SH-SY5Y (cell line): ENCODE measurements around the gene KRT71.

Source experiments
- GATA2 ChIP-seq: IDR thresholded peaks from 2 replicates; pipeline ENCODE4 v1.6.1; 2011; ENCODE audit warnings: mild to moderate bottlenecking, low read depth, low read length
- GATA3 ChIP-seq: IDR thresholded peaks from 2 replicates; pipeline ENCODE4 v1.6.1; 2011; ENCODE audit warnings: low read depth, mild to moderate bottlenecking, low read length, moderate library complexity

Gene KRT71

DNA sequence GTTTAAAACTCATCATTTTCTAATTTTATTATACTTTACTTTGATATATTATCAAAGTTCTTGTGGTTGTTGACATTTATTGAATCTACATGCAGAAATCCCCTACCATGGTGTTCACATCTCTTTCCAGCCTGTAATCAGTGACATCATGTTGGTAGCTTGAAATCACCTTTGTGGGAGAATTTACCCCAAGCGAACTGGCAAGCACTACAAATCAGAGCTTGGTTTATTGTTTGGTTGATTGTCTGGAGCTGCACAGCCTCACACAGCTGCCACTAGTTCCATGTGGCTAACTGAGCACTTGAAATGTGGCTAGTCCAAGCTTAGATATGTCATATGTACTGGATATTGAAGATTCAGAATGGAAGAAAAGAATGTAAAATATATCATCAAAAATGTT lies 17.4 kb downstream of the KRT71 start:
- TF ChIP-seq GATA2 (no peak), GATA3 (no peak)

DNA sequence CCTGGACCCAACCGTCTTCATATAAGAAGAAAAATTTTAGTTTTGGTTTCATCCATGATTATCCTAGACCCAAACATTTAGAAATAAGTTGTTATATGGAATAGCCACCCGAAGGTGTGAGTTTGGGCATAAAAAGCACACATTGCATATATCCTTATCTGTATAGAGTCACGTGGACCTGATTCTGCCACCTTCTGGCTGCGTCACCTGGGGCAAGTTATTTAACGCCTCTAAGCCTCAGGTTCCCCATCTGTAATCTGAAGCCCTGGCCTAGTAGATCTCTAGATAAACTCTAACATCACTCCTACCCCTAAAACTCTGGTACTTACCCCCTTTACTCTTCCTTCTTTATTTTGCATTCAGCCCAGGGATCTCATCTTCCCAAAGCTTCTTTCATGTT lies 18.5 kb downstream of the KRT71 start:
- TF ChIP-seq GATA3, result no peak
- no peak for TF ChIP-seq GATA2

DNA sequence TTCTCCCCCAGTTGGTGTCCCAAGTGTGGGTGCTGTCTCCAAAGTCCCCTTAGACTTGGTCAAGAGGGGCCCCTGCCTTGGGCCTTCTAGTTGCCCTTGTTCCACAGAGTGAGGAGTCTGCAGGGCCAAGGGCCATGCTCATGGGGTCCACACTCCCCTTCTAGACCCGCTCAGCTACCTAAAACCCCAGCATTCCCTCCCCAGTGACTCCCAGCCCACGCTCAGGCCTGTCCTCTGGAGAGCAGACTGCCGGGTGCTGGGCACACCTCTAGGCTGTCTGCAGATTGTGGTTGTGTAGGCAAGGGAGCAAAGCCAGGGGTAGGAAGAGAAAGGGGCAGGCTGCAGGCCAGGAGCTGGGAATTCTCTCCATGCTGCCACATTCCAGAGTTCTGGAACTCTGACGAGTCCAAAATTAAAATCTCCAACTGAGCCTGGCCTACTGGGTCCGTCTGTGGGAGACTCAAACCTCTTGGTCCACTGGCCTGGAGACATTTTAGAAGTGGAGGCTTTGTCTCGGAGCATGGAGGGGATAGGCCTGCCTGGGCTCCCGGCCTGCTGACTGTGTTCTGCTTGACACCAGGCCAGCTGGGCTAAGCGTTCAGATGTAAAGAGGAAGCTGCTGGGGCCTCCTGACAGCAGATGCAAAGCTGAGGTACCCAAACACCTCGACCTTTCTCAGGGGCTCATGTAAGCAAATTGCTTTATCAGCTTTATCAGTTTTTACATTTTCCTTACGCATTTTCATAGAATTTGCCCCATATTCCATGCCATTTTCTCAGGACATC lies 19.1 kb downstream of the KRT71 start:
- TF ChIP-seq GATA3 (no peak), GATA2 (no peak)

DNA sequence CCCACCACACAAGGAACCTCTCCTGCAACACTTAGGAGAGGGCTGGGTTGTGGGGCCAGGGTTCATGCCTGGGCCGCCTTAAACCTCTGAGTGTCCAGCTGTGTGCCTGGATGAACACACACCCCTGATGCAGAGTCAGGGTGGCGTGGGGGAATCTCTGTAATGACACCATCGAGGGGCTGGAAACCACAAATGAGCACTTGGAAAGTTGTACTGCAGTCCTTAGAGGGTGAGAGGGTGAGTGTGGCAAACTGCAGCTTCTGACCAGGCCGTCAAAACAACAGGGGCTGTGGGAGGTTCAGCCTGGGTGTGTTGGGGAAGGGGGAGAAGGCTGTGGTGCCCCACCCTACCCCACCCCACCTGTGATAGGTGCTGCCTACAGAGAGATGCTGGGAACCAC lies 20.3 kb downstream of the KRT71 start:
- TF ChIP-seq GATA2, result no peak

DNA sequence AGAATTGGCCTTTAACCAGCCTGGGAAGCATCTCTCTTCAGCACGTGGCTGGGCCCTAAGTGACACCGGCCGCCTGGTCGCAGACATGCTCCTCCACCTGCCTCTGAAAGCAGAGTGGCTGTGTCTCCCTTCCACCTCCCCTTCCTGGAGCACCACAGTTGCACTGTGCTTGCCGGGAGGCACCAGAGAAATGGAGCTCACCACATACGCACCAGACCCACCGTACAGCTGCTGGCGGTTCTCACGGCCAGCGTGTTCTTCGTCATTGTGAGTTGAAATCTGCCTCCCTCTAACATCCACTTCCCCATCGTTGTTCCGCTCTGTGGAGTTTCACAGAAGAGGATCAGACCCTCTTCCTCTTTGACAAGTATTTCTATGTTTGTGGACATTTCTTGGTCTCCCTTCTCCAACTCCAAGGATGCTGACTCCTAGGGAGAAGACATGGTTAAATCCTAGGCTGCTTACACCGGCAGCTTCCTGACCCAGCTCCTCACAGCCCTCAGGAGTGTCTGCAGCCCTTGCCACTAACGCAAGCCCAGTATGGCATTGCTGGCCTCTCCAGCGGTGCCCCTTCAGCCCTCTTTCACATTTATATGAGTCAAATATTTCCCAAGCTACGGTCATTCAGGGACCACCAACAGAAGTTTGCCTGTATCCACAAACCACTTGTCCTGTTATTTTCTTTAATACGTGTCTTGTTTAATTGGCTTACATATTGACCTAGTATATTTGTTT lies 21.2 kb downstream of the KRT71 start:
- TF ChIP-seq GATA3 (no peak), GATA2 (no peak)

DNA sequence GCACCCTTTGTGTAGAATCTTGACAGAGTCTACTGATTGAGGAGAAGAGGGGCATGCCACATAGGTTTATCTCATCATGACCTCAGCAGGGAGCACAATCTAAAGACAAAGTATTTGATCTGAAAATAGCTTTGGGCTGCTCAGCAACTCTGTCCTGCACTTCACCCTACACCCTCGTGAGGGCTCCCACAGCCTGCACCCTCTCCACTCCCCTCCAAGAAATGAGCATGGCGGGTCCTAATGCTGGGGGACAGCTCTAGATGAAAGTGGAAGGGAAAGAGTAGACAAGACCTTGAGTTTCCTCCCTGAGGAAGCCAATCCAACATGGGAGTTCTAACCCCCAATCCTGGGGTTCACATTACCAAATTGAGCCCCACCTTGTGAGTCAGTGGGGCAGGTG lies 22.0 kb downstream of the KRT71 start:
- TF ChIP-seq GATA3 (no peak), GATA2 (no peak)

DNA sequence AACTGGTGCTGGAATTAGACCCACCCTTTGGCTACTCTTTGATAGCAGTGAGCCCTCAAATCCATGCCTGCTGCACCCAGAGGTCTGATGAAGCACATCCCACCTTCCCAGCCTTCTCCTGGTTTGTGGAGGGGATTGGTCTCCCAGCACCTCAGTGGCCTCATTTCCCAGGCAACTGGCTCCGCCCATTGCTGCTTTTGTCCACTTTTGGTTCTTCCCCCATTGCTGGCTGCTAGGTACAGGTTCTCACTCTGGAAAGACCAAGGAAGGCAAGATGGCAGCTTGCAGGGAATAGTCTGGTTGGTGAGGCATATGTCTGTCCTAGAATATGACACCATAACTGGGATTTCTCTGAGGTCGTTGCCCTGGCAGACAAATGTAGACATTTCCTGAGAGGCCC lies 22.6 kb downstream of the KRT71 start:
- no peak for TF ChIP-seq GATA3
- TF ChIP-seq GATA2, result no peak

DNA sequence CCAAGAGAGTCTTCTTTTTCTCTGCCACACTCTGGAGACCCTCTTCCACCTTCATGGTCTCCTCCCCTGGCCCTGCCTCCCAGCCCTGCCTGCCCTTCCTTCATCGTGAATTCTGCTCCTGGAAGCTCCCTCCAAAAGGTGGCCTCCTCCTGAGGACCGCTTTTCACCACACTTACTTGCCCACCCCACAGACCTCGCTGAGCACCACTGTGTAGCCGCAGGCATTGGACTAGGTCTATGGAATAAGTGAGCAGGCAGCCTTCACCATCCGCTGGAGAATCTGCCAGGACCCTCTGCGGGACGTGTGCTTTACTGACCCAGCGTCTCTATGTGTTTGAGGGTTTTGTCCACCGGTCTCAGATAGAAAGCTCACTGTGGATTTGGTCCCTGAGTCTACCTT lies 23.1 kb downstream of the KRT71 start:
- no peak for TF ChIP-seq GATA2
- TF ChIP-seq GATA3, result no peak

DNA sequence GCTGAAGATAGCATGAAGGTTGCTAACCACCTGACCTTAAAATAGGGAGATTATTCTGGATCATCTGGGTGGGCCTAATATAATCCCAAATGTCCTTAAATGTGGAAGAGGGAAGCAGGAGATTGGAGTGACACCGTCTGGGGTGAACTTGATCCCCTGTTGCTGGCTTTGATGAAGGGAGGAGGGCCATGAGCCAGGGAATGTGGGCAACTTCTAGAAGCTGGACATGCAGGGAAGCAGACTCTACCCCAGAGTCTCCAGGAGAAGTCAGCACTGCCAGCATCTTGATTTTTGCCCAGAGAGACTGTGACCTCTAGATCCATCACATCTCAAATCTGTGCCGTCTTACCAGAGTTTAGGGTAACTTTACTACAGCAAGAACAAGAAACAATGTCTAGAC lies 23.5 kb downstream of the KRT71 start:
- no peak for TF ChIP-seq GATA2
- TF ChIP-seq GATA3, result no peak

DNA sequence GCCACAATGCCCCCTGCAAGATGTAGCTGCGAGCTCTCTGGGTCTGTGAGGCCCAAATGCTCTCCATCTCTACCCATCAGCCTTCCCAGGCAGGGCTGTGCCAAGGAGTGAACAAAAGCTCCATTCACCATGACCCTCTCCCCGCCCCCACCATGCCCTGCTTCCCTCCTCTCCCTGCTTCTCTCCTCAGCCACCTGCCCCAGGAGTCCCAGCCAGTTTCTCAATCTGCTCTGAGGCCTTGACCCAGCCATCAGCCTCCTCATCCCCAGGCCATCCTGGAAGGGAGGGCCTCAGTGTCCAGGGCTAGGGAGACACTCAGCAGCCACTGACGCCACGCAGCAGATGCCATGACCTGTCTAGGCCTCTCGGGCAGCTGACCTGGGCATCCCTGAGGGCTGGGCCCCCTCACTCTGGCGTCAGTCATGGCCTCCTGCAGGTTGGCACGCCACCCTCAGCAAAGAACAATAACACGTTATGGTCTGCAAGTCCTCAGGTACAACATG lies 24.3 kb downstream of the KRT71 start:
- TF ChIP-seq GATA2 (no peak), GATA3 (no peak)

DNA sequence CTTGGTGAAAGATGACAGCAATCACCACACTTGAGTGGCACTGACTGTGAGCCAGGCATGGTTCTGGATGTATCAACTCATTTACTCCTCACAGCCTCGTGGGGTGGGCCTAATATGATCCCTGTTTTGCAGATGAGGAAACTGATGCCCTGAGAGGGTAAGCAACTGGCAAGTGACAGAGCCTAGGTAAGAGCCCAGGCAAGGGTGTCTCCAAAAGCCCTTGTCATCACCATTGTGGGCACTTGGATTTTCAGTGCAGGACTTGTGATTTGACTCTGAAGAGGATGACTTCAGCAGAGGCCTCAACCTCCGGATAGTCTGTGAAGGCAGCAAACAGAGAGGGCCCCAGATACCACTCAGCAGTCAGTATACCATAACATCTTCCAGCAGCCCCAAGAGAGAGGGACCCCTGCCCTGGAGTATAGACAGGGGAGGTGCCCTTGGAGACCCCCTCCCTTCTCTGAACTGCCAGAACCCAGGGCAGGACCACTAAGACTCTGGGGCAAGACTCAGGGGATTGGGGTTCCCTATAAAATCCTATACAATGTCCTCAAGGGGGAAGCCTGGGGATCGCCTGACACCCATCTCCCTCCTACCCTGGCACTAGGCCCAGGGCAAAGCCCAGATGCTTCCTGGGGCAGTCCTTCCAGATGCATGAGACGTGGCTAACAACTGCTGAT lies 25.7 kb downstream of the KRT71 start:
- no peak for TF ChIP-seq GATA3
- no peak for TF ChIP-seq GATA2

DNA sequence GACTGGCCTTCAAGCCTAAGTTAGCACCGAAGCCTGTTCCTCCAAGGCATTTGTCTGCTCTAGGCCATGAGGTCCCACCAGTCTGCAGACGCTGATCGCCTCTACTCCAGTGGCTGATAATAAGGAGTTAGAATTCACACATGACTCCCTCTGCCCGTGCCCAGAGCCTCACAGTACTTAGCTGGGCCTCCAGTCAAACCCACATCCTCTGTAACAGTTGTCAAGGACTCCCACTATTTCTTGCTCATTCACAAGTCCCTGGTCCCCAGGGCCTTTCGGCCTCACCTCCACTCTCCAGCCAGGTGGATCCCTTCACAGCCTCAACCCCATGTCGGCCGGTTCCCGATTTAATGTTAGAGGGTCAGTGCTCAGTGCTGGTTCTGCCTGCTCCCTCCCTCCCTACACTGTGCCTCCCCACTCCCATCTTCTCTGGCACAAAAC lies 26.4 kb downstream of the KRT71 start:
- TF ChIP-seq GATA3 (no peak), GATA2 (no peak)

DNA sequence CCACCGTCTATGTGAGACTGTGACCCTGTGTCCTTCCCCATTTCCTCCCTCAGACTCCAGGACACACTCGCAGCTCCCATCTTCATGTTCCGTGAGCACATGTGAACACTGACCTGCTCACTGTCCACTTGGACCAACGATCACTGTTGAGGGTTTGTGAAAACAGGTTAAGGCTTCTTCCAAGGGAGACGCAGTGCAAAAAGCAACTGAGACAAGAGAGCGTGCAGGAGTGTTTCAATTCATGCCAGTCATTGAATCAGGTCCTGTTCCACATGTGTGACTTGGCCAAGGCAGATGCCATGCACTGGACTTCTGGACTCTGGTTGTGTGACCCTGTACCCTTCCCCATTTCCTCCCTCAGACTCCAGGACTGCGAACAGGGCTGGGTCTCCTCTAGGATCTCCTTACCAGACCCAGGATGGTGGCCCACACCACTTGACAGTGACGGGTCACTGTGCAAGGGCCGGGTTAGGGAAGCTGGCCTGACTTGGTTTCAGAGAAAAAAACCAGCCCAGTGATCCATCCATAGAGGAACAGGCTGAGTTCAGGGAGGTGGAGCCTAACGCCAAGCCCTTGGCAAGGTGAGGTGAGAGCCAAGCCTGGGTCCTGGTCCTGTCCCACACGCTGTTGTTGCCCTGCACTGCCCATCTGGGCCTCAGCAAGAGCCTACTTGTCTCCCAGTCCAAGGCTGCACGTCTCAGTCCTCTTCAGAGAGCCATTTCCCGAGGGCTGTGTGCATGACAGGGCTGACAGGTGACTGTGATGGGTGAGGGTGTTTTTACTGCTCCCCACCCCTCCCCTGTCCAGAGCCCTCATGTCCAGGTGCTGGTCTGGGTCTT lies 27.1 kb downstream of the KRT71 start:
- no peak for TF ChIP-seq GATA2
- no peak for TF ChIP-seq GATA3

DNA sequence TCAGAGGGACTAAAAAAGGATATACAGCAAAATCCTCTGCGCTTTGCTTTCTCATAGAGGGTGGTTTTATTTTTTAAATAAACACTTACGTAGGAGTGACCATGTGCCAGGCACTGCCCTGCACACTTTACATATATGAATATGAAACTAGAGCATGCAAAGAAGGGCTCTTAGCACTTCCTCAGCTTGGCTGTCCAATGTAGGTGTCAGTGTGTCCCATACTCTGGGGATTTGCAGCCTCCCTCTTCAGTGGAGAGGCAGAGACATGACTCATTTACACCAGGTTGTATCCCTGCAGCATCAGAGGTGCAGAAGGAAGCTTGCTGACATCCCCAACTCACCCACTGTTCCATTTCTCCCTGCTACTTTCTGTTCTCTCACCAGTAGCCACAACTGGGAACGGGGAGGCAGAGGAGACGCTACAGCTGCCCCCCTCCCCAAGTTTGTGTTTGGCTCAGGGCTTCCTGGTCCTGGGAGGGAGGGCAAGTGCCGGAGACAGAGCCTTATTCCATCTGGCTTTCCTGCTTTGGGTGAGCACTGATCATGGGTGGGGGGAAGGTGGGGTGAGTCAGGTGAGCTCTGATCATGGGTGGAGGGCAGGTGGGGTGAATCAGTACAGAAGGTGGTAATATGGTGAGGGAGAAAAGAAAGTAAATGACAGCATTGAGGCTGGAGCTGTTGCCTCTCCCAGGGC lies 27.9 kb downstream of the KRT71 start:
- no peak for TF ChIP-seq GATA3
- TF ChIP-seq GATA2, result no peak
